ENCODE results near the gene DYNLT1. TPM values are rescaled to one million over a fixed set of nuclear protein-coding genes. Genes with fewer than 3 reads are reported as not detected.

DYNLT1 gene
- total and polyA plus RNA-seq, 10 of the 15 experiments (the other 5 are each of a cell fraction or from before 2014, with no cell fraction given): 33.6 to 298 (median 89.2) TPM

GRCh38 chr6:158593670-158594069 is 50.9 kb downstream of the DYNLT1 start:
- H3K27ac ChIP-seq (ENCODE audit: control insufficient read depth, insufficient read depth): no peak overlapping the region
- peaks cover 8 to 9% of the 10 kb centered on the region in 2 experiments for H3K36me3 ChIP-seq (ENCODE audit: control insufficient read depth in 2 of 2, insufficient read depth in 2 of 2, low read length in 1 of 2)
- no peak overlapping the region for H3K4me3 ChIP-seq
- H3K79me2 ChIP-seq (ENCODE audit: control insufficient read depth, insufficient read depth, low read length): no peaks in the 10 kb centered on the region
- SMC1A ChIA-PET (ENCODE audit: uncharacterized antibody, unreplicated experiment): interaction anchor here (1.4 kb wide), 1 partner anchor 75 kb away, joined by 5 read pairs; no protein-coding TSS in a partner anchor
- no peaks in the 10 kb centered on the region for H3K4me1 ChIP-seq (ENCODE audit: control insufficient read depth, insufficient read depth, low read length)
- intact Hi-C loops (cut with micrococcal nuclease; ENCODE audit: unreplicated experiment): no loop called here
- CTCF ChIA-PET: interaction anchor here (4.4 kb wide), 1 partner anchor 373 kb away, joined by 18 read pairs; no protein-coding TSS in a partner anchor
- 100% methylated on average over 3 of the region's 3 CpGs for WGBS (ENCODE audit: insufficient coverage, insufficient replicate concordance, low lambda C conversion rate, missing lambda C conversion rate)
- RAD21 ChIA-PET (ENCODE audit: unreplicated experiment): interaction anchor here (2.0 kb wide), 1 partner anchor 373 kb away, joined by 7 read pairs; no protein-coding TSS in a partner anchor
- no peak for ATAC-seq
- no peaks in the 10 kb centered on the region for H4K20me1 ChIP-seq (ENCODE audit: control insufficient read depth, insufficient read depth)
- no TSS peak for BruUV-seq (replicated peaks)
- POLR2A ChIA-PET: no interaction called here
- H2AFZ ChIP-seq (ENCODE audit: control insufficient read depth, low read depth, low read length): no peak overlapping the region
- H3K9me3 ChIP-seq (replicated peaks; ENCODE audit: control insufficient read depth, insufficient read depth, low read length): no peaks in the 10 kb centered on the region
- FAIRE-seq: no peak
- in situ Hi-C loops (cut with MboI): no loop called here
- DNase-seq (ENCODE audit: low read depth, low spot score): no peak
- H3K4me2 ChIP-seq (ENCODE audit: control insufficient read depth, insufficient read depth): no peak overlapping the region
- no peak overlapping the region for H3K9ac ChIP-seq (ENCODE audit: control insufficient read depth, insufficient read depth, low read length)
- no peaks in the 10 kb centered on the region for H3K27me3 ChIP-seq (replicated peaks in 1 of 2; ENCODE audit: control insufficient read depth in 2 of 2, insufficient read depth in 2 of 2, low read length in 1 of 2)
- no peak for TF ChIP-seq FOXM1 (IDR thresholded peaks at IDR 0.05; ENCODE audit: low read depth, low read length)
- no peak for TF ChIP-seq CUX1 (IDR thresholded peaks at IDR 0.05; ENCODE audit: insufficient replicate concordance, low read depth, low read length)
- no peak for TF ChIP-seq ZZZ3 (IDR thresholded peaks at IDR 0.05; ENCODE audit: control insufficient read depth, insufficient read length, low read depth)
- TF ChIP-seq STAT1 (conservative IDR thresholded peaks at IDR 0.05): no peak
- no peak for TF ChIP-seq MEF2B (IDR thresholded peaks at IDR 0.05; ENCODE audit: partially characterized antibody, poor library complexity, severe bottlenecking)
- TF ChIP-seq, protein P1, sequence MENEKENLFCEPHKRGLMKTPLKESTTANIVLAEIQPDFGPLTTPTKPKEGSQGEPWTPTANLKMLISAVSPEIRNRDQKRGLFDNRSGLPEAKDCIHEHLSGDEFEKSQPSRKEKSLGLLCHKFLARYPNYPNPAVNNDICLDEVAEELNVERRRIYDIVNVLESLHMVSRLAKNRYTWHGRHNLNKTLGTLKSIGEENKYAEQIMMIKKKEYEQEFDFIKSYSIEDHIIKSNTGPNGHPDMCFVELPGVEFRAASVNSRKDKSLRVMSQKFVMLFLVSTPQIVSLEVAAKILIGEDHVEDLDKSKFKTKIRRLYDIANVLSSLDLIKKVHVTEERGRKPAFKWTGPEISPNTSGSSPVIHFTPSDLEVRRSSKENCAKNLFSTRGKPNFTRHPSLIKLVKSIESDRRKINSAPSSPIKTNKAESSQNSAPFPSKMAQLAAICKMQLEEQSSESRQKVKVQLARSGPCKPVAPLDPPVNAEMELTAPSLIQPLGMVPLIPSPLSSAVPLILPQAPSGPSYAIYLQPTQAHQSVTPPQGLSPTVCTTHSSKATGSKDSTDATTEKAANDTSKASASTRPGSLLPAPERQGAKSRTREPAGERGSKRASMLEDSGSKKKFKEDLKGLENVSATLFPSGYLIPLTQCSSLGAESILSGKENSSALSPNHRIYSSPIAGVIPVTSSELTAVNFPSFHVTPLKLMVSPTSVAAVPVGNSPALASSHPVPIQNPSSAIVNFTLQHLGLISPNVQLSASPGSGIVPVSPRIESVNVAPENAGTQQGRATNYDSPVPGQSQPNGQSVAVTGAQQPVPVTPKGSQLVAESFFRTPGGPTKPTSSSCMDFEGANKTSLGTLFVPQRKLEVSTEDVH (IDR thresholded peaks at IDR 0.05; ENCODE audit: low read depth, partially characterized antibody): no peak
- no peak for TF ChIP-seq GABPA (IDR thresholded peaks at IDR 0.05; ENCODE audit: low read depth)
- TF ChIP-seq SP1 (IDR thresholded peaks at IDR 0.05; ENCODE audit: low read depth, low read length): no peak
- TF ChIP-seq, protein P2, sequence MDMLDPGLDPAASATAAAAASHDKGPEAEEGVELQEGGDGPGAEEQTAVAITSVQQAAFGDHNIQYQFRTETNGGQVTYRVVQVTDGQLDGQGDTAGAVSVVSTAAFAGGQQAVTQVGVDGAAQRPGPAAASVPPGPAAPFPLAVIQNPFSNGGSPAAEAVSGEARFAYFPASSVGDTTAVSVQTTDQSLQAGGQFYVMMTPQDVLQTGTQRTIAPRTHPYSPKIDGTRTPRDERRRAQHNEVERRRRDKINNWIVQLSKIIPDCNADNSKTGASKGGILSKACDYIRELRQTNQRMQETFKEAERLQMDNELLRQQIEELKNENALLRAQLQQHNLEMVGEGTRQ (IDR thresholded peaks at IDR 0.05; ENCODE audit: borderline replicate concordance, low read depth, low read length): no peak
- TF ChIP-seq CEBPB (IDR thresholded peaks at IDR 0.05; ENCODE audit: borderline replicate concordance in 1 of 2, low read depth in 2 of 2, low read length in 2 of 2): no peak
- TF ChIP-seq SUZ12 (IDR thresholded peaks at IDR 0.05; ENCODE audit: unreplicated experiment): no peak
- TF ChIP-seq, protein P3, sequence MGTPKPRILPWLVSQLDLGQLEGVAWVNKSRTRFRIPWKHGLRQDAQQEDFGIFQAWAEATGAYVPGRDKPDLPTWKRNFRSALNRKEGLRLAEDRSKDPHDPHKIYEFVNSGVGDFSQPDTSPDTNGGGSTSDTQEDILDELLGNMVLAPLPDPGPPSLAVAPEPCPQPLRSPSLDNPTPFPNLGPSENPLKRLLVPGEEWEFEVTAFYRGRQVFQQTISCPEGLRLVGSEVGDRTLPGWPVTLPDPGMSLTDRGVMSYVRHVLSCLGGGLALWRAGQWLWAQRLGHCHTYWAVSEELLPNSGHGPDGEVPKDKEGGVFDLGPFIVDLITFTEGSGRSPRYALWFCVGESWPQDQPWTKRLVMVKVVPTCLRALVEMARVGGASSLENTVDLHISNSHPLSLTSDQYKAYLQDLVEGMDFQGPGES (IDR thresholded peaks at IDR 0.05): no peak
- TF ChIP-seq CBX5 (IDR thresholded peaks at IDR 0.05; ENCODE audit: low read depth): no peak
- no peak for TF ChIP-seq NRF1 (conservative IDR thresholded peaks at IDR 0.05; ENCODE audit: low read depth, low read length)

Data from GM12878 (cell line).